ENCODE results near the gene MRPL34. TPM values are rescaled to one million over a fixed set of nuclear protein-coding genes. Genes with fewer than 3 reads are reported as not detected.

Gene MRPL34
- total and polyA plus RNA-seq, 4 donors, result 22.3 to 137 (median 93.4) TPM

GRCh38 chr19:17318966-17319365 lies 13.3 kb downstream of the MRPL34 start:
- Histone ChIP-seq H3K9me3 (ENCODE audit: control insufficient read depth in 4 of 4, insufficient read depth in 3 of 4, low read length in 3 of 4) (peaks cover 0 to 2% (median 0%) of the 10 kb centered on the region in 4 donors), H3K4me1 (ENCODE audit: control insufficient read depth in 5 of 5, insufficient read depth in 5 of 5, low read length in 5 of 5) (peaks cover 0 to 6% (median 0%) of the 10 kb centered on the region in 5 donors), H3K36me3 (ENCODE audit: control insufficient read depth in 4 of 4, insufficient read depth in 4 of 4, low read length in 4 of 4) (peaks cover 13 to 48% (median 19%) of the 10 kb centered on the region in 4 donors), H3K27me3 (ENCODE audit: control insufficient read depth in 3 of 3, insufficient read depth in 3 of 3, low read length in 2 of 3) (no peaks in the 10 kb centered on the region), H3K27ac (ENCODE audit: low read depth in 1 of 2, low read length in 1 of 2) (no peak overlapping the region), H3K9ac (ENCODE audit: insufficient read depth in 1 of 2, low read length in 2 of 2) (no peak overlapping the region), H3K4me3 (no peak overlapping the region)
- ATAC-seq (ENCODE audit: insufficient read depth, low FRiP score) (no peak), DNase-seq (no peak)
- WGBS, 2 donors, result 68 to 74% methylated on average over 6 of the region's 6 CpGs
- TF ChIP-seq, protein P1, sequence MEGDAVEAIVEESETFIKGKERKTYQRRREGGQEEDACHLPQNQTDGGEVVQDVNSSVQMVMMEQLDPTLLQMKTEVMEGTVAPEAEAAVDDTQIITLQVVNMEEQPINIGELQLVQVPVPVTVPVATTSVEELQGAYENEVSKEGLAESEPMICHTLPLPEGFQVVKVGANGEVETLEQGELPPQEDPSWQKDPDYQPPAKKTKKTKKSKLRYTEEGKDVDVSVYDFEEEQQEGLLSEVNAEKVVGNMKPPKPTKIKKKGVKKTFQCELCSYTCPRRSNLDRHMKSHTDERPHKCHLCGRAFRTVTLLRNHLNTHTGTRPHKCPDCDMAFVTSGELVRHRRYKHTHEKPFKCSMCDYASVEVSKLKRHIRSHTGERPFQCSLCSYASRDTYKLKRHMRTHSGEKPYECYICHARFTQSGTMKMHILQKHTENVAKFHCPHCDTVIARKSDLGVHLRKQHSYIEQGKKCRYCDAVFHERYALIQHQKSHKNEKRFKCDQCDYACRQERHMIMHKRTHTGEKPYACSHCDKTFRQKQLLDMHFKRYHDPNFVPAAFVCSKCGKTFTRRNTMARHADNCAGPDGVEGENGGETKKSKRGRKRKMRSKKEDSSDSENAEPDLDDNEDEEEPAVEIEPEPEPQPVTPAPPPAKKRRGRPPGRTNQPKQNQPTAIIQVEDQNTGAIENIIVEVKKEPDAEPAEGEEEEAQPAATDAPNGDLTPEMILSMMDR (IDR thresholded peaks at IDR 0.05; ENCODE audit: control extremely low read depth, extremely low read depth), result no peak

GRCh38 chr19:17319473-17320238 lies 14.0 kb downstream of the MRPL34 start:
- ATAC-seq (ENCODE audit: insufficient read depth, low FRiP score) (no peak), DNase-seq (no peak)
- TF ChIP-seq, protein P1 (IDR thresholded peaks at IDR 0.05; ENCODE audit: control extremely low read depth, extremely low read depth), result no peak
- Histone ChIP-seq H3K4me1 (ENCODE audit: control insufficient read depth in 5 of 5, insufficient read depth in 5 of 5, low read length in 5 of 5) (peaks cover 0 to 6% (median 0%) of the 10 kb centered on the region in 5 donors), H3K9ac (ENCODE audit: insufficient read depth in 1 of 2, low read length in 2 of 2) (no peak overlapping the region), H3K4me3 (no peak overlapping the region), H3K27me3 (ENCODE audit: control insufficient read depth in 3 of 3, insufficient read depth in 3 of 3, low read length in 2 of 3) (no peaks in the 10 kb centered on the region), H3K27ac (ENCODE audit: low read depth in 1 of 2, low read length in 1 of 2) (no peak overlapping the region), H3K9me3 (ENCODE audit: control insufficient read depth in 4 of 4, insufficient read depth in 3 of 4, low read length in 3 of 4) (peaks cover 0 to 2% (median 0%) of the 10 kb centered on the region in 4 donors), H3K36me3 (ENCODE audit: control insufficient read depth in 4 of 4, insufficient read depth in 4 of 4, low read length in 4 of 4) (peaks cover 8 to 42% (median 18%) of the 10 kb centered on the region in 4 donors)
- WGBS, 2 donors, result 93 to 96% methylated on average over 40 of the region's 40 CpGs

- TF ChIP-seq, protein P1 (IDR thresholded peaks at IDR 0.05; ENCODE audit: control extremely low read depth, extremely low read depth), result no peak
- no peak for ATAC-seq (ENCODE audit: insufficient read depth, low FRiP score)
- Histone ChIP-seq H3K4me1 (ENCODE audit: control insufficient read depth in 5 of 5, insufficient read depth in 5 of 5, low read length in 5 of 5) (peaks cover 0 to 6% (median 0%) of the 10 kb centered on the region in 5 donors), H3K27me3 (ENCODE audit: control insufficient read depth in 3 of 3, insufficient read depth in 3 of 3, low read length in 2 of 3) (no peaks in the 10 kb centered on the region), H3K36me3 (ENCODE audit: control insufficient read depth in 4 of 4, insufficient read depth in 4 of 4, low read length in 4 of 4) (peaks cover 5 to 45% (median 14%) of the 10 kb centered on the region in 4 donors), H3K9me3 (ENCODE audit: control insufficient read depth in 4 of 4, insufficient read depth in 3 of 4, low read length in 3 of 4) (peaks cover 0 to 2% (median 0%) of the 10 kb centered on the region in 4 donors), H3K4me3 (no peak overlapping the region), H3K9ac (ENCODE audit: insufficient read depth in 1 of 2, low read length in 2 of 2) (no peak overlapping the region), H3K27ac (ENCODE audit: low read depth in 1 of 2, low read length in 1 of 2) (no peak overlapping the region)
- DNase-seq, result no peak
- 84 to 87% methylated on average over 11 of the region's 11 CpGs for WGBS, 2 donors
Observed at GRCh38 chr19:17320435-17320834, 14.8 kb downstream of the MRPL34 start.
